H54 (cell line): ENCODE measurements around the gene TNFRSF18.
"Not testable (repeated sequence)": the region's sequence is repeated elsewhere in the genome, so short reads cannot be mapped to it uniquely, and the experiment has no call there.

Experiments used
- DNase-seq: peaks from one replicate; pipeline ENCODE4 v3.0.0; 2011; ENCODE audit warnings: low spot score, mixed read lengths; ENCODE audit not compliant: insufficient read length
- FAIRE-seq: peaks from 3 replicates; lab custom pipeline; 2011; peaks lifted over from hg19 to GRCh38; lab: Jason Lieb, UNC
- POLR2A ChIP-seq: IDR thresholded peaks from 2 replicates; pipeline ENCODE4 v1.6.1; 2011; ENCODE audit warnings: low read depth, mild to moderate bottlenecking, low read length

Gene TNFRSF18

GRCh38 chr1:1197551-1198422 is 8.6 kb downstream of the TNFRSF18 start:
- TF ChIP-seq POLR2A = no peak
- FAIRE-seq (no peak), DNase-seq (no peak)

- no peak for TF ChIP-seq POLR2A
- DNase-seq = no peak
- no peak for FAIRE-seq
Measured at GRCh38 chr1:1197188-1197500, 9.2 kb downstream of the TNFRSF18 start.

- FAIRE-seq (no peak), DNase-seq (no peak)
- no peak for TF ChIP-seq POLR2A
Measured at GRCh38 chr1:1196431-1197187, 9.8 kb downstream of the TNFRSF18 start.

- FAIRE-seq, DNase-seq: not testable (repeated sequence)
Measured at GRCh38 chr1:1195726-1196125, 10.7 kb downstream of the TNFRSF18 start.

- no peak for DNase-seq
- no peak for TF ChIP-seq POLR2A
- FAIRE-seq = no peak
Measured at GRCh38 chr1:1194723-1195122, 11.7 kb downstream of the TNFRSF18 start.

- no peak for TF ChIP-seq POLR2A
- DNase-seq (no peak), FAIRE-seq (no peak)
Measured at GRCh38 chr1:1191734-1192133, 14.7 kb downstream of the TNFRSF18 start.

GRCh38 chr1:1189111-1189510 is 17.3 kb downstream of the TNFRSF18 start:
- DNase-seq (no peak), FAIRE-seq (no peak)
- TF ChIP-seq POLR2A = no peak

GRCh38 chr1:1187938-1188337 is 18.5 kb downstream of the TNFRSF18 start:
- DNase-seq = no peak
- no peak for FAIRE-seq
- no peak for TF ChIP-seq POLR2A

GRCh38 chr1:1185101-1185765 is 21.2 kb downstream of the TNFRSF18 start:
- DNase-seq (no peak), FAIRE-seq (no peak)
- no peak for TF ChIP-seq POLR2A

- DNase-seq (no peak), FAIRE-seq (no peak)
- no peak for TF ChIP-seq POLR2A
Measured at GRCh38 chr1:1183833-1184775, 22.3 kb downstream of the TNFRSF18 start.

- FAIRE-seq = no peak
- TF ChIP-seq POLR2A = no peak
- DNase-seq = no peak
Measured at GRCh38 chr1:1183221-1183747, 23.1 kb downstream of the TNFRSF18 start.

- TF ChIP-seq POLR2A = no peak
- DNase-seq = no peak
- FAIRE-seq = no peak
Measured at GRCh38 chr1:1182491-1183220, 23.7 kb downstream of the TNFRSF18 start.
